Measurements from ENCODE around the gene HLCS.

HLCS gene

GRCh38 chr21:36806103-36806502 lies 160.4 kb downstream of the HLCS start:
- peak; percentile 10 for DNase-seq (ENCODE audit: low read depth)

- no peak for DNase-seq (ENCODE audit: low read depth)
Measured at GRCh38 chr21:36804874-36805611, 161.4 kb downstream of the HLCS start.

- DNase-seq (ENCODE audit: low read depth): no peak
Measured at GRCh38 chr21:36803816-36804439, 162.5 kb downstream of the HLCS start.

GRCh38 chr21:36803051-36803645 lies 163.3 kb downstream of the HLCS start:
- DNase-seq (ENCODE audit: low read depth): no peak

GRCh38 chr21:36800734-36801133 lies 165.7 kb downstream of the HLCS start:
- no peak for DNase-seq (ENCODE audit: low read depth)

GRCh38 chr21:36799869-36800268 lies 166.6 kb downstream of the HLCS start:
- no peak for DNase-seq (ENCODE audit: low read depth)

- DNase-seq (ENCODE audit: low read depth): no peak
Measured at GRCh38 chr21:36798491-36798890, 168.0 kb downstream of the HLCS start.

GRCh38 chr21:36796070-36796469 lies 170.4 kb downstream of the HLCS start:
- no peak for DNase-seq (ENCODE audit: low read depth)

GRCh38 chr21:36792505-36792967 lies 173.9 kb downstream of the HLCS start:
- DNase-seq (ENCODE audit: low read depth): no peak

- DNase-seq (ENCODE audit: low read depth): no peak
Measured at GRCh38 chr21:36791695-36792470, 174.6 kb downstream of the HLCS start.

GRCh38 chr21:36791180-36791579 lies 175.3 kb downstream of the HLCS start:
- DNase-seq (ENCODE audit: low read depth): no peak

- DNase-seq (ENCODE audit: low read depth): peak; percentile 55
Measured at GRCh38 chr21:36790616-36791015, 175.9 kb downstream of the HLCS start.

GRCh38 chr21:36788120-36788638 lies 178.3 kb downstream of the HLCS start:
- peak; percentile 76 for DNase-seq (ENCODE audit: low read depth)

GRCh38 chr21:36786186-36786585 lies 180.3 kb downstream of the HLCS start:
- DNase-seq (ENCODE audit: low read depth): no peak

GRCh38 chr21:36785615-36786014 lies 180.9 kb downstream of the HLCS start:
- DNase-seq (ENCODE audit: low read depth): peak; percentile 36

- DNase-seq (ENCODE audit: low read depth): no peak
Measured at GRCh38 chr21:36784947-36785346, 181.5 kb downstream of the HLCS start.

- peak; percentile 95 for DNase-seq (ENCODE audit: low read depth)
Measured at GRCh38 chr21:36783612-36784374, 182.7 kb downstream of the HLCS start.

- no peak for DNase-seq (ENCODE audit: low read depth)
Measured at GRCh38 chr21:36780861-36781260, 185.6 kb downstream of the HLCS start.

GRCh38 chr21:36776981-36777617 lies 189.4 kb downstream of the HLCS start:
- peak; percentile 63 for DNase-seq (ENCODE audit: low read depth)

GRCh38 chr21:36773995-36774394 lies 192.5 kb downstream of the HLCS start:
- DNase-seq (ENCODE audit: low read depth): no peak

- peak; percentile 93 for DNase-seq (ENCODE audit: low read depth)
Measured at GRCh38 chr21:36773117-36773516, 193.4 kb downstream of the HLCS start.
